GM21423 (cell line): ENCODE measurements around the gene CDC42EP3.
A peak's percentile ranks its signal among the peaks of the same experiment; 100 is the strongest.

ENCODE experiments used
- ATAC-seq: cut with Tn5 transposase; IDR thresholded peaks from one replicate; pipeline ENCODE4 v1.9.1; 2021; ENCODE audit warnings: mild to moderate bottlenecking, moderate library complexity; ENCODE audit not compliant: unreplicated experiment

CDC42EP3 gene

DNA sequence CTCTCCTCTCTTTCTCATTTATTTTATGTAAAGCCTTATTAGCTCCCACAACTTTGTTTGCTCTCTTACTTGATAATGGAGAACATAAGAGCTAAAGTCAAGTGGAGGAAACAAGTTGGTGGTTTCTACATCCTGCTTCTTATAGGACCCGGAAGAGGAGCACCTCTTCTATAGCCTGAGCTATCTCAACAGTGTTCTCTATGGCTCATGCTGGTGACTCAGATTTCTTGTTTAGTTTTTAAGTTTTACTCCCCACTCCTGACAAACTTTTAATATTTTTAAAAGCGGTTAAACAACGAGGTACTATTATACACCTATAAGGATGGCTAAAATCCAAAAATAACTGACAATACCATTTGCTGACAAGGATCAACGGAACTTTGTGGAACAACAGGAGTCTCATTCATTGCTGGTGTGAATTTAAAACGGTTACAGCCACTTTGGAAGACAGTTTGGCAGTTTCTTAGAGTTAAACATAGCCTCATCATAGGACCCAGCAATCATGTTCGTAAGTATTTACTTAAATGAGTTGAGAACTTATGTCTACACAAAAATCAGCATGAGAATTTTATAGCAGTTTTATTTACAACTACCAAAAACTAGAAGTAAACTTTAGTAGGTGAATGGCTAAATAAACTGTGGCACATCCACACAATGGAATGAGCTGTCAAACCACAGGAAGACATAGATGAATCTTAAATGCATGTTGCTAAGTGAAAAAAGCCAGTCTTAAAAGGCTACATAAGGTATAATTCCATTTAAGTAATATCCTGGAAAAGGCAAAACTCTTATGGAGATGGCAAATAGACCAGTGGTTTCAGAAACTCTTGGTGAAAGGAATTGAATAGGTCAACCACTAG, 12.7 kb upstream of the CDC42EP3 start:
- no peak for ATAC-seq

DNA sequence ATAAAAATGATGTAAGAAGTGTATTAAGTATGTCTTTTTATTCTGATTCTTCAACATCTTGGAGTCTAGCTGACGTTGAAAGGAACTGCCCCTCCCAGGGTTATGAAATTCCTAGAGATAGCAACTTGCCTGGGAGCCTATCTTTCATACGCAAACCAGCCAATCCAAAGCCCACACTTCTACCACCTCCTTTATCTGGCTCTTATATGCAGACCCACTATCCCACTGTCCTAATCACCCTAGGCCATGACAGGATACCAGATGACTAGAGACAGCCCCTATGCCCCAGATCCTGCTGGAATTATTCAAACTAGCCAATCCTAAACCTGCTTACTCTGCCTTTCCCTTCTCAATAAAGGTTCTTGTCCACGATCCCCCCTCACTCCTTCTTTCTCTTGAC, 11.8 kb upstream of the CDC42EP3 start:
- ATAC-seq = no peak

DNA sequence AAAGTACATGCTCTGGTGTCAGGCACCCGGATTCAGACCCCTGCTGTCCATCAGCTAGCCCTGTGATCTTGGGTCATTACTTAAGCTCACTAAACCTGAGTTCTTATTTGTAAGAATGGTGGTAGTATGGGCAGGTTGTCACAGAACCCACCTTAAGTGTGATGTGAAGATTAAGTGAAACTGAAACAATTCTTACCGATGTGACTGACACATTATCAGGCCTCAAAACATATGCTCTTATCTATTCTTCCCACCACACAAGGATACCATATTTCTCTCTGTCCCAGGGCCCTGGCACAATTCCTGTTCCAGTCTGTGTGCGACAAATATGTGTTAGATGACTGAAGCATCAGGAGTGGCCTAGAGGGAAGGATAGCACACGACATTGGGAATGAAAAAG, 11.0 kb upstream of the CDC42EP3 start:
- ATAC-seq = no peak

DNA sequence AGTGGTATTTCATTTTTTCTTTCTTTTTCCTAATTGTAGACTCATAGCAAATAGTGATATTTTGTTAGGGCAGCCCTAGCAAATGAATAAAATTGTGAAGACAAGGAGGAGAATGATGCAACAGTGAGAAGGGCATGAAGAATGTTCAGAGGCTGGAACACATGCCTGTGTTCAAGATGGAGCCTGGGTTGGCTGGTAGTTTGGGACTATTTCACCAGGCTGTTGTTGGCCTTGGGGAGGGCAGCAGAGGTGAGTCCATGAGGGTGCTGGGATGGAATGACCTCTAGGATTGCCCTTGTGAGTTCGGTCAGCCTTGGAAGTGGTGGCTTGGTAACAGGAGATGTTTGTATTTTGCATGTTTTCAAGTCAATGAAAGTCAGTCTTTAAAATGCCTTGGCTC, 10.1 kb upstream of the CDC42EP3 start:
- no peak for ATAC-seq

DNA sequence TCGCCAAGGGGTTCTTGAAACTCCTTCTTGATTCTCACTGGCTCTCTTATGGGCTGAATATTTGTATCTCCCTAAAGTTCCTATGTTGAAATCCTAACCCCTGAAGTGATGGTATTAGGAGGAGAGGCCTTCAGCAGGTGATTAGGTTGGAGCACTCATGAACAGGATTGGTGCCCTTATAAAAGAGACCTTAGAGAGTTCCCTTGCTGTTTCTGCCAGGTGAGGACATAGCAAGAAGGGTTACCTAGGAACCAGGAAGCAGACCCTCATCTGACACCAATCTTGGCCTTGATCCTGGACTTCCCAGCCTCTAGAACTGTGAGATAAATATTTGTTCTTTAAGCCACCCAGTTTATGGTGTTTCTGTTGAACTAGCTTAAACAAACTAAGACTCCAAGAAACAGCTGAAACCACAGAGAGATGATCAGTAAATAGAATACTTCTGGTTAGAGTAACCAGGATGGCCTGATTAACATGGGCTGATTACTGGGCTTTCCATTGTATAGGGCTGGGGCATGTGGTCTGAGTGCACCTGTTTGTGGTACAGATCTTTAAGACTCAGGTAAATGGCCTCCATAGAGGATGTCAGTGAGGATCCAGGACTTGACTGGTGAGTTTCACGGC, 7.7 kb upstream of the CDC42EP3 start:
- no peak for ATAC-seq

DNA sequence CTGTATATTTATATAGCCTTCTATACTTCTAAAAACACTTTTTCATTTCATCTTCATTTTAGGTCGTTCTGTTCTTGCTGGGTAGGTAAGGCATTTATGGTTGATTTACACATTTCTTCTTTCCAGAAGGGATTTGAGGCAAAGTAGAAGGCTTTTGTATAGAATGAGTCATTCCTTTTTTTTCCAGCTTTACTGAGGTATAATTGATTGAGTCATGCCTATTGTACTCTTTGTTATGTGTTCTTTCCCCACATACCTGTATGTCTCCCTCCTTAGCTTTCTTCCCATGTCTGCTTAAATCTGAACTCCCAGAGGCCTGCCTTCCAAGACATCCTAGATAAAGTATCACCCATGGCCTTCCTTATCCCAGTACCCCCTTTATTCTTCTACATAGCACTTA, 4.8 kb upstream of the CDC42EP3 start:
- no peak for ATAC-seq

DNA sequence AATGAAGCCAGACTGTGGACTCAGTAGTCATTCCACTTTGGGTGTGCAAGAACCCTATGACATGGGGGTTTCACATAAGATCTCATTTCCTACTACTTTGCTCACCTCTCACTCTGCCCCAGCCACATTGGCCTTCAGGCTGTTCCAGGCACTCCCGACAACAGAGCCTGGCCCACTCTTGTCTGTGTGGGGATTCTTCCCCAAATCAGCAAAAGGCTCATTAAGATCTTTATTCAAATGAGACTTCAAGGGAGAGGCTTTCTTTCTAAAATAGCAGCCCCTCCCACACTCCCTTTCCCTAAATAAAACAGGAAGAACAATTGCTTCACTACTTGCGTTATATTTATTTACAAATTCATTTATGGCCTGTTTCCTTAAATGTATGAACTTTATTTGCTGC, 3.5 kb upstream of the CDC42EP3 start:
- ATAC-seq = no peak

DNA sequence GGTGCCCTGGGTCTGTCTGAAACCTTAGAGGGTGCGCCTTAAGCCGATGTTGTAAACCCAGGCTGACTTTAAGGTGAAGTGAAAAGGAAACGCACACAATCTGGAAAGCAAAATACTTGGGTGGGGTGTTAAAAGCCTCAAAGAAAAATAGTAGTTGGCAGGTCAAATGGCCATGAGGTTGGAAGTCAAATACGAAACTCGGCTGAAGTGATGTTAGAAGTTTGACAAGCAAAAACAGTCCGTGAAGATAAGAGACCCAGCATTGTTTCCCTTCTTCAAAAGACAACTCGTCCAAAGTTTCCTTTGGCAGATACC, 1.4 kb upstream of the CDC42EP3 start:
- no peak for ATAC-seq

DNA sequence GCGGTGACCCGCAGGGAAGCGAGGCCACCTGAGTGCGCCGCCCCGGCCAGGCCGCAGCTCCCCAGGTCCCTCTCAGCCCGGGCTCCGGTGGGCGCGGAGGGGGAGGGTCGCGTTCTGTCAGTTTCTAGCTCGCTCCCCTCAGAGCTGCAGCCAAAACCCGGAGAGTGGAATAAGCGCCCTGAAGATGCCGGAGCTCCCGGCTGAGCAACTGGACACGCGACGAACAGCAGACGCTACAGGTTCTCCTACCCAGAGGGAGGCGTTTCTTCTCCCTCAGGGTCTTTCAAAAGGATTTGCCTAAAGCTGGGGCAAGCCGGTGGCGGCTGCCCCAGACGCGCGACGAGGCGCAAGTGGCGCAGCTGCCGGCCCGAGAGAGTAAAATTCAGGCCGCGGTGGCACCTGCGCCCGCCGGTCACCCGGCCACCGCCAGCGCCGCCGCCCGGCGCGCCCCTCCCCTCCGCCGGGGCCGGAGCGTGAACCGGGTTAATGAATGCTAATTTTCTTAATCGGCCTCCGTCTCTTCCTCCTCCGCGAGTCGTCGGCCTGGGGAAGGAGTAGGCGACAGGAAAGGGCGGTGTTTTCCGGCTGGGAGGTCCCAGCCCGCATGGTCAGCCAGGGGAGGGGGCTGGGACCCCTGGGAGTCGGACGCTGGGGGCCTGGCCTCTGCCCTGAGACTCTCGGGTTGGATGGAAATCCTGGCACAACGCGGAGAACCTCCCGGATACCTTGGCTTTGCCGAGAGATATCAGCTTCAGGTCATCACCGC, 845 bp upstream of the CDC42EP3 start:
- ATAC-seq = peak; percentile 51

DNA sequence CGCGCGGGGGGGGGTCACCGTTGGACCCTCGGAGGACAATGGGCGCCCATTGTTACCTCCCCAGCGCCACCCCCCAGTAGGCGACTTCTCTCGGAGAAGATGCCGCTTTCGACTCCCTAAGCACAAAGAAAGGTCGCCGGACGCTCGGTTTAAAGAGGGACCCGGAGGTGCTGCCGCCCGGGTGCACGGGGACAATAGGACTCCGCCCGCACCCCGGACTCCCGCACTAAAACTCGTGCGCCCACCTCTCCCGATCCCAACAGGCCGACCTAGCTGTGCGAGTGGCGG, 318 bp upstream of the CDC42EP3 start:
- no peak for ATAC-seq

DNA sequence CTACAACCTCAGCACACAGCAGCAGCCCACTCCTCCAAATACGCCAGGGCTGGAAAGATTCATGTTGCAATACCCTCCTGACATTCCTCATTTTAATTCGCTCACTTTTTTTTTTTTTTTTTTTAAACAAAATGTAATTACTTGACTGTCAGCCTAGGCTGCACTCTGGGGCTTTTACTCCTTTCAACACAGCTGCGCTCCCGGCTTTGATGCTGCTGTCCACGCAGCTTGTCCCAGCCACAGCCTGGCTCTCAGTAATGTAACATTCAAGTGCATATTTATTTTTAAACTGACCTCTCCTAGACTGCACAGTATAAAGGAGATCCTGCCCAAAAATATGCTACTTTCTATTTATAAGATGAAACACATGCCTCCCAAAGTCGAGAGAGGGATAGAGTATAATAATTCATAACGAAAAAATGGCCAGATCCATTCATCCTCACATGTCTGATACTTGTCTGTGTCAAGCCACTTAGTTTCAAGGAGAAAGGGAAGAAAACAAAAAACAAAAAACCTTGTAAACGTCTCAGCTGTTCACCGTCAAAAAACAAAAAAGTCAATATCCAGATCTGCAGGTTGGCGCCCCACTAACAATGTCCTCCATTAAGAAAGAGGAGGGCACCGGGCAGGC, 949 bp downstream of the CDC42EP3 start:
- ATAC-seq = no peak

DNA sequence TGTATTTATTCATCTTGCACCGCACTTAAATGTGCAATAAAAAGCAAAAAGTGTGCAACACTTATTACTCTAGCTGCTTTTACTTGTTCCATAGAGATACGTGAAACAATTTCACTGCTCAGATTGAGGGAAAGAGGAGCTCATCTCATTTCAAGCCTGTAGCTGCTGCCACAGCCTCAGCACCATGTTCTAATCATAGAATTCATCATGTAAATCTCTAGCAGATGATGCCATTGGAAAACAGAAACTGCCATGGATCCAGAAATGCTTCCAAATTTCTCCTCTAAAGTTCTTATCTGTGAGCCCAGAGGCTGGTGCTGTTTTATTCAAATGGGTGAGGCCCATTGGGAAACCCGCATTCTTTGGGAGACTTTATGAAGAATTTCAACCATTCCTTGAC, 2.0 kb downstream of the CDC42EP3 start:
- ATAC-seq = no peak

DNA sequence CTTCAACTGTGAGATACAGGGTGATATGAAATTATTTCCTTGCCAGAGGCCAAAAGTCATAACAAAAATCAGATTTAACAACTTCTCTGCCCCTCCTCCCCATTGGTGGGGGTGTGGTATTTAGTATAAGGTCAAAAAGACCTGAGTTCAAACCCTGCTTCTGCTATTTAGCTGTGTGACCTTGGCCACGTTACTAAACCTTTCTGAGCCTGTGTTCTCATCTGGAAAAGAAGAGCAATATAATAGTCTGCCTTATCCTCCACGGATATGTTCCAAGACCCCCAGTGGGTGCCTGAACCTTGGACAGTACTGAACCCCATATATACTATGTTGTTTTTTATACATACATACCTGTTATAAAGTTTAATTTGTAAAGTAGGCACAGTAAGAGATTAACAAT, 3.7 kb downstream of the CDC42EP3 start:
- ATAC-seq = no peak

DNA sequence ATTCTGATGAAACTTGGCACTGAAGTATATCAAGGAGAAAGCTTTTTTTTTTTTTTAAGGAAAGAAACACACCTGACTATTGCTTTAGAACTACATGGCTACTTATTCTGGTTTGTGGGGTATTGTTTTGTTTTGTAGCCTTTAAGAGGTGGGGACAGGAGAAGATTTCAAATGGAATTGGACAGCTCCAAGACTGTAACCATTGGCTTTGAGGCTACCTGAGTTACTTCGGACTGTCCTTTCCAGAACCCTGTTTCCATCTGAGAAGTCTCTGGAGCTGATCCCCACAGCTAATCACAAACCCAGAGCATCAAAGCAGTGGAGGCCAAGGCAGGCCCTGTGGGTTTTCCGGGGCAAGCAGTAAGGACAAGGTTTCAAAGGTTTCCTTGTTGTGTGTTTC, 4.7 kb downstream of the CDC42EP3 start:
- no peak for ATAC-seq

DNA sequence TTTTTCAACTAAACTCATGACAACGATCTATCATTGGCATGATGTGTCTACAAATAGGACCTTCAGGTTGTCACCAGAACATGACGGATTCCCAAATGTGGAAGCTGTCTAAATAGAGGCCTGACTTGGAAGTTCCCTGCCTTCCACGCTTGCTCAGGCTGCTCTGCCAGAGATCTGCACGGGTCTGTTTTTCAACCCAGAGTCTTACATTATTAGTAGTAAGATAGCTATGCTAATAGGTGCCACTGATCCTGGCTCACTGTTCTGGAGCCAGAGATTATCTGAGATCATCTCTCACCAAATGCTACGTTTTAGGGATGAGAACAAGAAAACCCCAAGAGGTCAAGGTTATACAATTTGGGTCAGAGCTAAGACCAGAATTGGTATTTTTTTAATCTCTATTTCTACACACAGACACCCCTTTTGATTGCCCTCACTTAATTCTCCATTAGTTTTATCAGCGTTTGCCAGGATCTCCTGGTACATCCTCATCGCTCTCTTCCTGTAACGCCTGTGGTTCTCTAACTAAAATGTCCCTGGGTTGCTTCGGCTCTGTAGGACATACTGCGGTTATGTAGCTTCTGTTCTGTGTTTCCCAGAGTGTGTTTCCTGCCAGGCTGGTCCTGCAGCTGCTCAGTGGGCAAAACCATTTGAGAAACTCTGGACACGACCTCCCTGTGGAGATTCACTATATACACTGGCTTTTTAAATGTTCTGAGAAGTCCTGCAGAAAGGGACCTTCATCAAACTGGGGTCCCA, 5.7 kb downstream of the CDC42EP3 start:
- ATAC-seq = no peak

DNA sequence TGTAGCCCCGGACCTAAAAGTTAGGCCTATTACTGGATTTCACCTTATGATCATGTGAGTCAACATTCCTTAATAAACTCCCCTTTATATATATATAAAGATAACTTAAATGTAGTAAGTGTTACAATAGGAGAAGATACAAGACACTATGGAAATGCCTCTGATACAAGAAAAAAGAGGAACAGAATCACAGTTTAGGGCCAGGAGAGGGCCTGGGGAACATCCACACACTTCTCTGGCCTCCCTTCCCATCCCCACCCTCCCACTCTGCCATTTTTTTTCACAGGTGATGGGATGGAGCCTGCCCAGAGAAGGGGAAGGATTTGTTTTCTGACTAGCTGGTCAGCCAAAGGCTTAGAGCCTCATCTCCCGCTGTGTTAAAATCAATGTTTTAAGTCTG, 6.4 kb downstream of the CDC42EP3 start:
- no peak for ATAC-seq

DNA sequence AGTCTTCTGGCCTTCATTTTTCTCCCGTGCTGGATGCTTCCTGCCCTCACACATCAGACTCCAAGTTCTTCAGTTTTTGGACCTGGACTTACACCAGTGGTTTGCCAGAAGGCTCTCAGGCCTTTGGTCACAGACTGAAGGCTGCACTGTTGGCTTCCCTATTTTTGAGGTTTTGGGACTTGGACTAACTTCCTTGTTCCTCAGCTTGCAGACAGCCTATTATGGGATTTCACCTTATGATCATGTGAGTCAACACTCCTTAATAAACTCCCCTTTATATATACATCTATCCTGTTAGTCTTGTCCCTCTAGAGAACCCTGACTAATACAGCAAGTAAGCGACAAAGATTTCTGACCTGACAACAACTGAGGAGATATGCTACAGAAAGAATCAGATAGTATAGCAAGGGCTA, 7.2 kb downstream of the CDC42EP3 start:
- ATAC-seq = no peak

DNA sequence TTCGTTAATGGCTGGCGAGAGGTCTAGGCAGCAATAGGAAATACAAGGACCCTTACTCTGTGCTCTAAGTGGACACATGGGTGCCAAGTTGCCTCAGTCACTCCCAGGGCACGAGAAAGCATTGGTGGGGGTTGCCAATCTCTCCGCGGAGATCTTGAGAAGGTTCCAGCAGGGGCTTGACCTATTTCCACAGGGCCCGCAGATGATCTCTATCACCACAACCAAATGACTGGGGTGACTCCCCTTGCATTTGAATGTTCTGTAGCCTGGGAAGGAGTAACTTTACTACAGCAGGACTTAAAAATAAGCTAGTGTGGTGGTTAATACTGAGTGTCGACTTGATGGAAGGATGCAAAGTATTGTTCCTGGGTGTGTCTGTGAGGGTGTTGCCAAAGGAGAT, 8.1 kb downstream of the CDC42EP3 start:
- no peak for ATAC-seq

DNA sequence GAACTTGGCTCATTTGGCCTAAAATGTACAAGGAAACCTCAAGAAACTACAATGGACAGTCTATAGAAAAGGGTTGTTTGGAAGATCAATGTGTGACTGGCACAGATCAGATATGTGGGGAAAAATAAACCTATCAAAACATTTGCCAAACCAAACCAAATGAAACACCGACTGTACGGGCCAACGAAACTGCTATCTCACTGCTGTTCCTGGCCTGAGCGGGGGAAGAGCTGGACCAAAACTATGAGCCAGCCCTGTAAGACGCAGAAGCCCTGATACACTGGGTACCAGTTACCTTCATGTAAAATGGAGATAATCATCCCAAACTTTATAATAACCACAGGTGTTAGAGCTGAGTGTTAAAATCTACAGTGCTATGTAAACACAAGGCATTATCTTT, 11.7 kb downstream of the CDC42EP3 start:
- no peak for ATAC-seq

DNA sequence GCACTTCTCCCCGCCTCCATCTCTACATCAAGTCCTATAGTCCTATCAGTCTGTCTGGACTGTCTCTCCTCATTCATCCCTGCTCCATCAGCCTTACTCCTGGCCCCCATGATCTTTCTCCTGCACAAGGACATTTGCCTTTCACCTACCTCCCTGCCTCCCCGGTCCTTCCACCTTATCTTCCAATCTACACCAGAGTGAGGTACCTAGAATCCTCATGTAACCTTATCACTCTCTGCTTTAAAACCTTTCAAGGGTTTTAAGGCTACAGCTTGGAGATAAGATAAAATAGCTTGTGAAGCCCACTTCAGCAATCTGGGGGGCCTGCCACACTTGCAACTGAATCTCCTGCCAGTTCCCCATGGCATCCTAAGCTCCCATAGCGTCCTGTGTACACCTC, 12.8 kb downstream of the CDC42EP3 start:
- ATAC-seq = no peak

DNA sequence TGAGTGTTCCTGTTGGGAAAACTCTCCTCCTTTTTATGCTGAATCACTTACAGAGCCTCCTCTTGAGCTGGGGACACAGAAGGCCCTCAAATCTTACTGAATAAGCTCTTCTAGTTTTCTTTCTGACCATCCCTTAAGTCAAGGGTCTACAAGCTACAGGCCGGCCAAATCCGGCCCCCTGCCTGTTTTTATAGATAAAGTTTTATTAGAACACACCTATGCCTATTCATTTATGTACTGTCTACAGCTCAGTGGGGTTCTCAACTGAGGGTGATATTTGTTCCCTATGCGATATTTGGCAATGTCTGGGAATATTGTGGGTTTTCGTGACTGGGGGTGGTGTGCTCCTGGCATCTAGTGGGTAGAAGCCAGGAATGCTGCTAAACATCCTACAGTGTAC, 14.0 kb downstream of the CDC42EP3 start:
- ATAC-seq = no peak
